UCSD-AML1 (cell line): Measurements from ENCODE around the gene BASP1.

Experiments
- DNase-seq: peaks from one replicate; lab custom pipeline; 2025; ENCODE audit not compliant: unreplicated experiment; lab: John Stamatoyannopoulos, UW

Gene BASP1, protein sequence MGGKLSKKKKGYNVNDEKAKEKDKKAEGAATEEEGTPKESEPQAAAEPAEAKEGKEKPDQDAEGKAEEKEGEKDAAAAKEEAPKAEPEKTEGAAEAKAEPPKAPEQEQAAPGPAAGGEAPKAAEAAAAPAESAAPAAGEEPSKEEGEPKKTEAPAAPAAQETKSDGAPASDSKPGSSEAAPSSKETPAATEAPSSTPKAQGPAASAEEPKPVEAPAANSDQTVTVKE

GRCh38 chr5:17217493-17218352, at the start of gene BASP1:
Gene BASP1 (plus strand): TSS chr5:17217631. CDS start chr5:17275217, 57,586 bp downstream.
- peak; percentile 85 for DNase-seq

GRCh38 chr5:17169507-17169906, 47.9 kb upstream of the BASP1 start:
- no peak for DNase-seq

- no peak for DNase-seq
Measured at GRCh38 chr5:17172791-17173190, 44.6 kb upstream of the BASP1 start.

DNA sequence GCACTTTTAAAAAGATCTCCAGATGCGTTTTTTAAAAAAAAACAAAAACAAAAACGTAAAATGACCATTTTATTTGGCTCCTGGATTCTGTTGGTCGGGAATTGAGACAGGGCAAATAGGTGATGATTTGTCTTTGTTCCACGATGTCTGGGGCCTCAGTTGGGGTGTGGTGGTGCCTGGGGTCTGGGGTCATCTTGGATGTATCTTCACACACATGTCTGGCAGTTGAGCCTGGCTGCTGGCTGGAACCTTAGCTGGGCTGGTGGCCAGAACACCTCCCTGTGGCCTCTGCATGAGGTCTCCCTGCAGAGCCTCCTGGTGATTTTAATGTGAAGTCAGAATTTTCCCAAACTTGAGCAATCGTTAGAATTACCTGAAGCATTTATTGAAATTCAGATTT, 42.5 kb upstream of the BASP1 start:
- DNase-seq, result no peak

DNA sequence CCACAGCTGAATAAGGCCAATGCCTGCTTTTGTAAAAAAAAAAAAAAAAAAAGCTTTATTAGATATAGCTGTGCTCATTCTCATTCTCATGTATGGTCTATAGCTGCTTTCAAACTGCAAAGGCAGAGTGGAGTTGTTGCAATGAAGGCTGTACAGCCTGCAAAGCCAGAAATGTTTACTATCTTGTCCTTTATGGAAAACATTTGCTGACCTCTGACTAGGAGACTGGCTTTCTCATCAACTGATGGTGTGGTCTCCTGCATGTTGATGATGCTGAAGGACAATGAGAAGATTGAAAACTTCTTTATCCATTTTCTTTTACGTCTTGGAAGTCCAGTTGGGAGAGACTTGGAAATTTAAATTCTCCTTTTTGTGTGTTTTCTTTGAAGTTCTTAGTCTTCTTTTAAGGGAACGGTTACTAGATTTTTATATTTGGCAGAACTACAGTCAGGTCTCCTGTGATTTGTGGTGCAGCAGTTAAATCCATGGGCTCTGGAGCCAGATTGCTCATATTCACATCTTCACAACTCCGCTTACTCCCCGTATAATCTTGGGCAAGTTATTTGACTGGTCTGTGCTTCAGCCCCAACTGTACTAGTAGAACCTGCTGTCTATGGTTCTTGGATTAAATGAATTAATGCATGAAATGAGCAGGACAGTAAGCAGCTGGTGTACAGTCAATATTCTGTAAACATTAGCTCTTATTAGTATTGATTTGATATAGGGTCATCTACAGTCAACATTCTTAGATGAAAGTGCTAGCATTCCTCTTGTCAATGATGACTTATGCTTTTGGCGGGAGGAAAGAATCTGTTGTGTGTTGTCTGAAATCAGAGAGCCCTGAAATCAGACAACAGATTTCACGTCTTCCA, 39.7 kb upstream of the BASP1 start:
- no peak for DNase-seq

DNA sequence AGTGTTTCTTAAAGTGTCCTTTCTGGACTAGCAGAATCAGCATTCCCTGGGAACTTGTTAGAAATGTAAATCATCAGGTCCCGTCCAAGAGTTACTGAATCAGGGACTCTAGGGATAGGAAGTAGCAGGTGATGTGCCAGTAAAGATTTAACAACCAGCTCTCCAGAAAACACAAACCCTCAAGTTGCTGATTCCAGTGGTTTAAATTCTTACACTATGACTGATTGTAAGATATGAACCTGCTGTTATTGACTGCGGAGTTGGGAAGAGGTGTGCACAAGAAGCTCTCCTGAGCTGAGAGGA, 39.1 kb upstream of the BASP1 start:
- DNase-seq, result no peak

GRCh38 chr5:17180330-17180843, 37.0 kb upstream of the BASP1 start:
- DNase-seq, result no peak

GRCh38 chr5:17180864-17181723, 36.3 kb upstream of the BASP1 start:
- DNase-seq, result no peak

- no peak for DNase-seq
Measured at GRCh38 chr5:17182494-17182893, 34.9 kb upstream of the BASP1 start.

- no peak for DNase-seq
Measured at GRCh38 chr5:17182981-17183380, 34.5 kb upstream of the BASP1 start.

- DNase-seq, result no peak
Measured at GRCh38 chr5:17183831-17184230, 33.6 kb upstream of the BASP1 start.

DNA sequence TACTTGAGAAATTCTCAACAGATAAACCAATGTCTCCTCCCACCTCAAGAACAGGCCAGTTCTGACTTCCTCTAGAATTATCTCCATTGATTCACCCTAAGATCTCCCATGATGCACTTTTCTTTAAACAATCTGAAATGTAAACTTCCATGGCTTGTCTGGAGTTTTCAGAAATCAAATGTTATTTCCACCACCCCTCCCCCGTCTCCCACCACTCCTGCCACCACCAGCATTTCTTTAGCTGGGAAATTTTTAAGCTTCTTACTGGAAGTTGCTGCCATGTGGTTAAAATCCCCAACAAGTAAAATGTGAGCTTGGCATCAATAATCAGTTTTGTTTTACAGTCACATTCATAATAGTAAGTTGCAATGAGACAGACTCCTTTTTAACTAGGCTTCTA, 32.8 kb upstream of the BASP1 start:
- no peak for DNase-seq

DNA sequence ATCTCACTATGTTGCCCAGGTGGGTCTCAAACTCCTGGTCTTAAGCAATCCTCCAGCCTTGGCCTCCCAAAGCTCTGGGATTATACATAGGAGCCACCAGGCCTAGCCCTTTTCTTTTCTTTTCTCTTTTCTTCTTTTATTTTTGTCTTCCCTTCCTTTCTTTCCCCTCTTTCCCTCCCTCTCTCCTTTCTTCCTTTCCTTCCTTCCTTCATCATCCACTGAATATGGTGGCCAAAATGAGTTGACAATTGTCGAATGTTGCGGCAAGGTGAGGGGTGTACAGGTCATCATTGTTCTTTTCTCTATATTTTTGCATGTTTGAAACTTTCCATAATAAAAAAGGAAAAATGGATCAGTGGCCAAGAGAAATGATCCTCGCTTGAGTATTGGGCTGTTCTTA, 32.1 kb upstream of the BASP1 start:
- no peak for DNase-seq

GRCh38 chr5:17185773-17186172, 31.7 kb upstream of the BASP1 start:
- no peak for DNase-seq

DNA sequence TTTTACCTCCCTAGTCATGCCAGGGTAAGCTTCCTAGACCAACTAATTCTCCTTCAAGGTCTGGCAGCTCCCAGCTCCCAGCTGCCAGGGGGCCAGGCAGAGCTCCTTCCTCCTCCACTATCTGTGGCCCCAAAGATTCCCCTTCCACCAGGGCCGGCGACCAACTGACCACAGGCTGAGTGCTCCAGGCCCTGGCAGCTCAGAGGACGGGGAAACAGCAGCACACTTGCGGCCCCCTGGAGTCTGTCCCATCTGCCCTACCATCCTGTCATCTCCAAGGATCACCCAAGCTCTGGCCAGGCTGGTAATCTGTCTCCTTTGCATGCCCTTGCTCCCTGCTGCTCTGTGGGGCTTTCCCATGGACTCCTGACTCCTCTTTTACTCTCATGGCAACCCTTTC, 31.2 kb upstream of the BASP1 start:
- DNase-seq, result no peak

DNA sequence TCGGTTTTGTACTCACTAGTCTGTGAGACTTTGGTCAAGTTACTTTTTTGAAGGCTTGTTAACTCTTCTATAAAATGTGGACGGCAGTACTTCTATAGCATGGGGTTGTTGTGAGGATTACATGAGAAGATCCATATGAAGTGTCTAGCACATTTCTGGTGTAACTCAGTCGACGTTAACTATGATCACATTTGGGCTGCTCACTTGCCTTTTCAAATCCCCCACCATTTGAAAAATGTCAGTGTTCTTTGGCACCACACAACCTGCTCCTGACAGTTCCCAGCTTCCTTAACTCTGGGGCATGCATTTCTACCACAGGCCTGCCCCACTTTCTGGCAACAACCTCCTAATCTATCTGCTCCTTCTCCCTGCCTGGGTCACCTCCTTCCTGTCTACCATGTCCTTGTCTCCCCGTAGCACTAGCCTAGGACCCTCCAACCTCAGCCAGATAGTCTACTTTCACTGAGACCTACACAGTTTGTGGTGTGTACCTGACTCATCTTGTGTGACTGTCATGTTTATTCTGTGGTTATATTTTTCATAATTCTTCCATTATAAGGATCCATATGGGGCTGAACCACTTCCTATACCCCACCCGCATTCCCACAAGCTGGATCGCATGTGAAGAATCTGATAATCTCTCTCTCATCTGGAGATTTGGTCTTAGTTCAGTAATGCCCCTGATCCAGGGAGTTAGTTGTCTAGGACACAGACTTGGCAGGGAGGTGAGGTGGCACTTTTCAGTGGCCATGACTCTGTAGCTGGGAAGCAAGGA, 30.2 kb upstream of the BASP1 start:
- DNase-seq, result no peak

DNA sequence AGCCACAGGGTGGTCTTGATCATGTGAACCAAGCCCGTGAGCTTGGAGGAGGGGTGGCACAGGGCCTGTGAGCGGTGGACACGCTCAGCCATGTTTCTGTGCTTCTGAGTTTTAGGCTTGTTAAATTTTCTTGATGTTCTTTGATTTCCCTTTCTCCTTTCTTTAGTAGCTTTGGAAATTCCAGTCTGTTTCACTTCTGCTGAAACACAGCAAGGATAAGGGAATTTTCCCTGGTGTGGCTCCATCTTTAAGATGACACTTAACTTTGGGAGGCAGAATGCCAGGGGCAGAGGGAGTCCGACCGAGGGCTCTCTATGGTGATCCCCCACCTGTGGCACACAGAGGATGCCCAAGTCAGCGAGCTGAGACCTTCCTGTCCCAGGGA, 29.7 kb upstream of the BASP1 start:
- no peak for DNase-seq

DNA sequence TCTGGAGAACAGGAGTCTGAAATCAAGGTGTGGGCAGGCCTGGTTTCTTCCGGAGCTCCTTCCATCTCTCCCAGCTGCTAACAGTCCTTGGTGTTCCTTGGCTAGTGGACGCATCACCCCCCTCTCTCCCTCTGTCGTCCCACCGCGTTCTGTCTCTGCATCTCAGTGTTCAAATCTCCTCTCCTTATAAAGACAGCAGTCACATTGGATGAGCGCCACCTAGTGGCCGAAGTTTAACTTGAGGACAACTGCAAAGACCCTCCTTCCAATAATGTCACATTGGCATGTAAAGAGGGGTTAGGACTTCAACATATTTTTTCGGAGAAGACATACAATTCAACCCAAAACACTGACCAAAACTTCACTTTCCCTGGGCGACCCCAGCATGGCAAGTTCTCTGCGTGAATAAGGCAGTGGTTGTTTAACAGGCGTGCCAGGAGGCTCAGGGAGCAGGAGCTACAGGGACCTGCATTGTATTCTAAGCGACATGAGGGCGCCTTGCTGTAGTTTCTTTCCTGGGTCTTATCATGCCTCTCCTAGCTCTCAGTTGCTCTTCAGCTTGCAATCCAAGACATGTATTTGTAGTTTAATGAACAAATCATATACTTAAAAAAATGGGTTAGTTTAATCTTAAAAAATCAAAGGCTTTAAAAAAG, 27.9 kb upstream of the BASP1 start:
- DNase-seq, result peak; percentile 67

GRCh38 chr5:17190242-17190778, 27.1 kb upstream of the BASP1 start:
- DNase-seq, result no peak
